Adrenal gland (tissue), 5 donors: Measurements from ENCODE around the gene MARS2.

Source experiments
- CTCF ChIP-seq, 6 experiments: fragments of 450-650 bp in 4 of 6; fragments of 200-600 bp in 2 of 6; sonication (generic) in 1 of 6; IDR thresholded peaks; 1 replicate in 5 of 6; 2 replicates in 1 of 6; pipeline versions ENCODE4 v1.5.1 to v1.8.0; 2016 to 2021; ENCODE audit warnings: antibody characterized with exemption in 6 of 6, mild to moderate bottlenecking in 2 of 6, moderate library complexity in 1 of 6
- POLR2A ChIP-seq, 2 donors: fragments of 450-650 bp; IDR thresholded peaks; one replicate each; pipeline ENCODE4 v1.6.1; 2017; ENCODE audit warnings: antibody characterized with exemption in 2 of 2, mild to moderate bottlenecking in 2 of 2, moderate library complexity in 1 of 2
- donor health status: DM: no; HTN: no; CAD: no.

- TF ChIP-seq CTCF (IDR thresholded peaks at IDR 0.05) (no peak), POLR2A (IDR thresholded peaks at IDR 0.05) (no peak)
Measured at GRCh38 chr2:197673606-197674005, 31.6 kb upstream of the MARS2 start.
